Upper lobe of left lung (tissue), 4 donors: Measurements from ENCODE around the gene RACGAP1.

Experiments used
- POLR2AphosphoS5 ChIP-seq, 2 donors: sonication (generic); formaldehyde crosslinking; IDR thresholded peaks; one replicate each; pipeline ENCODE4 v1.5.1; 2017; ENCODE audit warnings: antibody characterized with exemption in 2 of 2
- TF ChIP-seq, protein P1 (sequence below), 6 experiments: fragments of 450-650 bp in 4 of 6; fragments of 200-600 bp in 2 of 6; sonication (generic) in 2 of 6; IDR thresholded peaks; one replicate each; pipeline ENCODE4 v1.5.1; 2016 to 2019; ENCODE audit warnings: antibody characterized with exemption in 6 of 6

DNA sequence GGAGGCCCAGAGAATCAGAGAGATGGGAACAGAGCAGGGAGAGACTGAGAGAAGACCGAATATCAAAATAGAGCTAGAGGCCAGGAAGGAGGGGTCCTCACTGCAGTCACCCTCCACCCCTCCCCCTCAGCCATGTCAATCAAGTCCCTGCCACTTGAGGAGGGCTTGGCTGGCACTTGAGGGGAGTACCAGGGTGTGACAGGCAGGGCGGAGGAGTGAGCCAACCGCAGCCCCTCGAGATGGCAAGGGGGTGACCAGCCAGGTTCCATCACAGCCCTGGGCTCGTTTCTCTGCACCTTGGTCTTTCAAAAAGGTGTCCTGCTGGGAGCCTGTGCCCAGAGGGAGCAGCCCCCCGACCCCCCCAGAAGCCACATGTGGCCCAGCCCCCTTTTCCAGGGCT is 59.5 kb downstream of the RACGAP1 start:
- no peak for TF ChIP-seq POLR2AphosphoS5 (IDR thresholded peaks at IDR 0.05)
- TF ChIP-seq, protein P1, sequence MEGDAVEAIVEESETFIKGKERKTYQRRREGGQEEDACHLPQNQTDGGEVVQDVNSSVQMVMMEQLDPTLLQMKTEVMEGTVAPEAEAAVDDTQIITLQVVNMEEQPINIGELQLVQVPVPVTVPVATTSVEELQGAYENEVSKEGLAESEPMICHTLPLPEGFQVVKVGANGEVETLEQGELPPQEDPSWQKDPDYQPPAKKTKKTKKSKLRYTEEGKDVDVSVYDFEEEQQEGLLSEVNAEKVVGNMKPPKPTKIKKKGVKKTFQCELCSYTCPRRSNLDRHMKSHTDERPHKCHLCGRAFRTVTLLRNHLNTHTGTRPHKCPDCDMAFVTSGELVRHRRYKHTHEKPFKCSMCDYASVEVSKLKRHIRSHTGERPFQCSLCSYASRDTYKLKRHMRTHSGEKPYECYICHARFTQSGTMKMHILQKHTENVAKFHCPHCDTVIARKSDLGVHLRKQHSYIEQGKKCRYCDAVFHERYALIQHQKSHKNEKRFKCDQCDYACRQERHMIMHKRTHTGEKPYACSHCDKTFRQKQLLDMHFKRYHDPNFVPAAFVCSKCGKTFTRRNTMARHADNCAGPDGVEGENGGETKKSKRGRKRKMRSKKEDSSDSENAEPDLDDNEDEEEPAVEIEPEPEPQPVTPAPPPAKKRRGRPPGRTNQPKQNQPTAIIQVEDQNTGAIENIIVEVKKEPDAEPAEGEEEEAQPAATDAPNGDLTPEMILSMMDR (IDR thresholded peaks at IDR 0.05), result no peak
